Fibroblast of skin of scalp (primary cell): ENCODE results near the gene HSPA1L.
A peak's percentile ranks its signal among the peaks of the same experiment; 100 is the strongest.
"Not testable (repeated sequence)": the region's sequence is repeated elsewhere in the genome, so short reads cannot be mapped to it uniquely, and the experiment has no call there.

Experiments used
- DNase-seq: peaks from one replicate; pipeline ENCODE4 v3.0.0-alpha.2; 2013

HSPA1L gene

GRCh38 chr6:31836474-31837368 is 21.6 kb upstream of the HSPA1L start:
- no peak for DNase-seq

- no peak for DNase-seq
These were observed 21.0 kb upstream of the HSPA1L start for GRCh38 chr6:31836047-31836473.

GRCh38 chr6:31834367-31835250 is 19.5 kb upstream of the HSPA1L start:
- DNase-seq, result peak; percentile 89

- no peak for DNase-seq
These were observed 16.5 kb upstream of the HSPA1L start for GRCh38 chr6:31831350-31832215.

- no peak for DNase-seq
These were observed 15.8 kb upstream of the HSPA1L start for GRCh38 chr6:31830886-31831335.

GRCh38 chr6:31829633-31830283 is 14.7 kb upstream of the HSPA1L start:
- DNase-seq, result peak; percentile 58

- DNase-seq, result peak; percentile 100
These were observed 12.4 kb upstream of the HSPA1L start, which contains the start of gene HSPA1B for GRCh38 chr6:31827286-31828079. HSPA1B (plus strand) TSS chr6:31827738; CDS start chr6:31827951, 213 bp downstream.

- DNase-seq, result peak; percentile 87
These were observed 11.8 kb upstream of the HSPA1L start for GRCh38 chr6:31826793-31827285.

GRCh38 chr6:31825553-31825952 is 10.5 kb upstream of the HSPA1L start:
- DNase-seq, result no peak

- DNase-seq, result not testable (repeated sequence)
These were observed 8.6 kb upstream of the HSPA1L start for GRCh38 chr6:31823592-31824196.

GRCh38 chr6:31822036-31822821 is 7.1 kb upstream of the HSPA1L start:
- DNase-seq, result peak; percentile 86

- DNase-seq, result peak; percentile 45
These were observed 6.4 kb upstream of the HSPA1L start for GRCh38 chr6:31821301-31822035.

- DNase-seq, result not testable (repeated sequence)
These were observed 5.3 kb upstream of the HSPA1L start for GRCh38 chr6:31820399-31820798.

GRCh38 chr6:31819871-31820299 is 4.8 kb upstream of the HSPA1L start:
- no peak for DNase-seq

GRCh38 chr6:31817929-31818511 is 2.9 kb upstream of the HSPA1L start:
- DNase-seq, result not testable (repeated sequence)

GRCh38 chr6:31817133-31817928 is 2.2 kb upstream of the HSPA1L start:
- DNase-seq, result not testable (repeated sequence)

GRCh38 chr6:31814677-31815024 is 432 bp downstream of the HSPA1L start:
- peak; percentile 99 for DNase-seq
